ENCODE measurements around the gene COL2A1.

The COL2A1 gene

DNA sequence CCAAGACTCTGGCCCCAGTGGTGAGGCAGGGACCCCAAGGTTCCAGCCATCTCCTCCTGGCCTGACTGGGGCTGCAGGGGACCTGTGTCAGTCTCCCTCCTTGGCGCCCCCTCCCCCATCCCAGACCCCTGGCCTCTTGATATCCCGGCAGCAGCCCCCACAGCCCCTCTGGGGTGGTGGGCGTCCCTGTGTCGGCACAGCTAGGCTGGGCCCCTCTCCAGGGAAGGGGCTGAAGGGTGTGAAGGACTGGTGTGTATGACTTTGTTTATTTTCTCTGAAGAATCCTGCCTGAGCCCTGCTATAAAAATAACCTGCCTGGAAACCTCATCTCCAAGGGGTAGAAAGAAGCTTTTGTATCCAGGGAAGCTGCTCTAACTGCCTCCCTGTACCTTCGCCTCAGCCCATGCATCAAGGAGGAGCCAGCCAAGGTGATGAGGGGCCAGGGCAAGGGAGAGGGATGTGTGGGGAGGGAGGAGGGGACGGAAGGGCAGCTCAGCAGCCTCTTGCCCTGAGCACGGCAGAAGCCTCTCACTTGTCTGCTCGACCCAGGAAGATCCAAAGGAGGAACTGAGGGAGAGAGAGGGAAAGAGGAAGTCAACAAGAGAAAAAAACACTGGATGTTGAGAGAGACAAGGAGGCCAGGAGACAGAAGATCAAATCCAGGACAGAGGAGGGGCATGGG lies 25.4 kb upstream of the COL2A1 start:
- TF ChIP-seq, protein P1, sequence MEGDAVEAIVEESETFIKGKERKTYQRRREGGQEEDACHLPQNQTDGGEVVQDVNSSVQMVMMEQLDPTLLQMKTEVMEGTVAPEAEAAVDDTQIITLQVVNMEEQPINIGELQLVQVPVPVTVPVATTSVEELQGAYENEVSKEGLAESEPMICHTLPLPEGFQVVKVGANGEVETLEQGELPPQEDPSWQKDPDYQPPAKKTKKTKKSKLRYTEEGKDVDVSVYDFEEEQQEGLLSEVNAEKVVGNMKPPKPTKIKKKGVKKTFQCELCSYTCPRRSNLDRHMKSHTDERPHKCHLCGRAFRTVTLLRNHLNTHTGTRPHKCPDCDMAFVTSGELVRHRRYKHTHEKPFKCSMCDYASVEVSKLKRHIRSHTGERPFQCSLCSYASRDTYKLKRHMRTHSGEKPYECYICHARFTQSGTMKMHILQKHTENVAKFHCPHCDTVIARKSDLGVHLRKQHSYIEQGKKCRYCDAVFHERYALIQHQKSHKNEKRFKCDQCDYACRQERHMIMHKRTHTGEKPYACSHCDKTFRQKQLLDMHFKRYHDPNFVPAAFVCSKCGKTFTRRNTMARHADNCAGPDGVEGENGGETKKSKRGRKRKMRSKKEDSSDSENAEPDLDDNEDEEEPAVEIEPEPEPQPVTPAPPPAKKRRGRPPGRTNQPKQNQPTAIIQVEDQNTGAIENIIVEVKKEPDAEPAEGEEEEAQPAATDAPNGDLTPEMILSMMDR (conservative IDR thresholded peaks at IDR 0.05; ENCODE audit: low read depth, low read length) = no peak
- Histone ChIP-seq H3K27ac (no peak overlapping the region), H3K4me3 (IDR thresholded peaks at IDR 0.05; ENCODE audit: insufficient read depth, low read depth, low read length) (no peak overlapping the region), H2AFZ (ENCODE audit: low read depth) (no peak overlapping the region), H3K36me3 (ENCODE audit: insufficient read depth) (no peaks in the 10 kb centered on the region), H3K79me2 (ENCODE audit: insufficient read depth, low read depth) (no peaks in the 10 kb centered on the region), H3K4me1 (ENCODE audit: low read depth, poor library complexity, severe bottlenecking) (no peaks in the 10 kb centered on the region), H3K9ac (no peak overlapping the region), H3K27me3 (ENCODE audit: insufficient read depth, low read depth) (no peaks in the 10 kb centered on the region), H3K4me2 (no peak overlapping the region), H4K20me1 (ENCODE audit: insufficient read depth) (no peaks in the 10 kb centered on the region)

- Histone ChIP-seq H3K79me2 (ENCODE audit: insufficient read depth, low read depth) (no peaks in the 10 kb centered on the region), H4K20me1 (ENCODE audit: insufficient read depth) (no peaks in the 10 kb centered on the region), H3K4me3 (IDR thresholded peaks at IDR 0.05; ENCODE audit: insufficient read depth, low read depth, low read length) (no peak overlapping the region), H3K36me3 (ENCODE audit: insufficient read depth) (no peaks in the 10 kb centered on the region), H2AFZ (ENCODE audit: low read depth) (no peak overlapping the region), H3K4me2 (no peak overlapping the region), H3K4me1 (ENCODE audit: low read depth, poor library complexity, severe bottlenecking) (no peaks in the 10 kb centered on the region), H3K27me3 (ENCODE audit: insufficient read depth, low read depth) (no peaks in the 10 kb centered on the region), H3K27ac (no peak overlapping the region), H3K9ac (no peak overlapping the region)
- TF ChIP-seq, protein P1 (conservative IDR thresholded peaks at IDR 0.05; ENCODE audit: low read depth, low read length) = no peak
These were observed 24.5 kb upstream of the COL2A1 start for GRCh38 chr12:48028541-48029431.

- no peak overlapping the region for H3K9ac ChIP-seq
- no peak overlapping the region for H3K27ac ChIP-seq
- H3K27me3 ChIP-seq (ENCODE audit: insufficient read depth, low read depth) = no peaks in the 10 kb centered on the region
- H3K36me3 ChIP-seq (ENCODE audit: insufficient read depth) = no peaks in the 10 kb centered on the region
- no peak overlapping the region for H3K4me3 ChIP-seq (IDR thresholded peaks at IDR 0.05; ENCODE audit: insufficient read depth, low read depth, low read length)
- H4K20me1 ChIP-seq (ENCODE audit: insufficient read depth) = no peaks in the 10 kb centered on the region
- no peaks in the 10 kb centered on the region for H3K79me2 ChIP-seq (ENCODE audit: insufficient read depth, low read depth)
- no peak overlapping the region for H3K4me2 ChIP-seq
- TF ChIP-seq, protein P1 (conservative IDR thresholded peaks at IDR 0.05; ENCODE audit: low read depth, low read length) = no peak
- no peaks in the 10 kb centered on the region for H3K4me1 ChIP-seq (ENCODE audit: low read depth, poor library complexity, severe bottlenecking)
- H2AFZ ChIP-seq (ENCODE audit: low read depth) = no peak overlapping the region
These were observed 23.1 kb upstream of the COL2A1 start for GRCh38 chr12:48027183-48028002.

DNA sequence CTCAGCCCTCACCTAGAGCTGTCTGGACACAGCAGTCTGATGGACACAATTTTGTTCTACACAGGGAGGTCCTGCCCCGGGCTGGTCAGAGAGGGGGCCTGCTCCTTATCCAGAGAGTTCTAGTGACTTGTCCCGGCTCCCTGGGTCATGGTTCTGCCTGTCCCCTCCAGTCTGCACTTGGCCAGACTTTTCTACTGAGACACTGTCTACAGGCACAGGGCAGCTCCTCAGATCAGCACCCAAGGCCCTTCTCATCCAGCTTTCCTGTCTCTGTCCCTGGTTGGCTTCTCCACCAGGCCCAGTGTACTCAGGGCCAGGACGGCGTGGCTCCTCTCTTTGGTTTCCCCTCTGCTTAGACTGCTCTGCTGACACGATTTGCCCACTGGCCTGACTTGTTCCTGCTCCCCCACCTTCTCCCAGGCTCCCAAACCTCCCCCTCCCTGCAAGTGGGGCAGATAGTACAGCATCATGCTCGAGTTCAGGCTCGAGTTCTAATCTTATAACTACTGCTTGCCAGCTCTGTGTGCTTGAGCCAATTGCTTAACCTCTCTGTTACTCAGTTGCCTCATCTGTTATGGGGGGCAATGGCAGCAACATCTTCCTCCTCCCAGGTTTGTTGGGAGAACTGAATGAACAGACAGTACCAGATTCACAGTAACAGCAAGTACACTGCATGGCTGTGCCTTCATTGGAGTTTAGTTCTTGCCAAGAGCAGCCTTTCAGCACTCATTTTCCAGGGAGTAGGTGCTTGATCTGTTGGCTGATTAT lies 22.0 kb upstream of the COL2A1 start:
- Histone ChIP-seq H3K36me3 (ENCODE audit: insufficient read depth) (no peaks in the 10 kb centered on the region), H3K79me2 (ENCODE audit: insufficient read depth, low read depth) (no peaks in the 10 kb centered on the region), H3K27me3 (ENCODE audit: insufficient read depth, low read depth) (no peaks in the 10 kb centered on the region), H3K4me2 (no peak overlapping the region), H3K4me1 (ENCODE audit: low read depth, poor library complexity, severe bottlenecking) (no peaks in the 10 kb centered on the region), H4K20me1 (ENCODE audit: insufficient read depth) (no peaks in the 10 kb centered on the region), H3K9ac (no peak overlapping the region), H3K4me3 (IDR thresholded peaks at IDR 0.05; ENCODE audit: insufficient read depth, low read depth, low read length) (no peak overlapping the region), H3K27ac (no peak overlapping the region), H2AFZ (ENCODE audit: low read depth) (no peak overlapping the region)
- TF ChIP-seq, protein P1 (conservative IDR thresholded peaks at IDR 0.05; ENCODE audit: low read depth, low read length) = no peak
